Liver (tissue), 9 donors: Measurements from ENCODE around the gene DHRS2. TPM values are rescaled to one million over a fixed set of nuclear protein-coding genes. Genes with fewer than 3 reads are reported as not detected.

Source experiments
- DNase-seq: peaks from one replicate; pipeline ENCODE4 v3.0.0-alpha.2; 2017; ENCODE audit warnings: low spot score
- H3K27ac ChIP-seq, 2 donors: one replicate each; pipeline ENCODE4 v1.7.0; 2013; ENCODE audit warnings: inconsistent platforms in 2 of 2, low read length in 2 of 2, control low read depth in 1 of 2, low read depth in 1 of 2, mild to moderate bottlenecking in 1 of 2
- H3K27me3 ChIP-seq, 4 donors: one replicate each; pipeline versions ENCODE4 v1.6.1 to v1.7.0; 2013; ENCODE audit warnings: low read length in 3 of 4, inconsistent platforms in 1 of 4, mild to moderate bottlenecking in 1 of 4, moderate library complexity in 1 of 4; ENCODE audit not compliant: control insufficient read depth in 4 of 4, insufficient read depth in 4 of 4
- H3K36me3 ChIP-seq, 4 donors: one replicate each; pipeline versions ENCODE4 v1.6.1 to v1.7.0; 2013; ENCODE audit warnings: low read length in 3 of 4, mild to moderate bottlenecking in 3 of 4, low read depth in 1 of 4, moderate library complexity in 1 of 4; ENCODE audit not compliant: control insufficient read depth in 4 of 4, insufficient read depth in 3 of 4
- H3K4me1 ChIP-seq, 4 donors: one replicate each; pipeline versions ENCODE4 v1.6.1 to v1.7.0; 2013; ENCODE audit warnings: low read length in 3 of 4, mild to moderate bottlenecking in 3 of 4, moderate library complexity in 1 of 4; ENCODE audit not compliant: control insufficient read depth in 4 of 4, insufficient read depth in 4 of 4
- H3K4me3 ChIP-seq, 3 donors: one replicate each; pipeline versions ENCODE4 v1.6.1 to v1.7.0; 2013; ENCODE audit warnings: low read length in 3 of 3, control low read depth in 1 of 3, low read depth in 1 of 3, mild to moderate bottlenecking in 1 of 3
- H3K9ac ChIP-seq, 2 donors: one replicate each; pipeline ENCODE4 v1.7.0; 2013; ENCODE audit warnings: low read length in 2 of 2, mild to moderate bottlenecking in 2 of 2, moderate library complexity in 2 of 2, control low read depth in 1 of 2, low read depth in 1 of 2
- H3K9me3 ChIP-seq, 4 donors: one replicate each; pipeline versions ENCODE4 v1.6.1 to v1.7.0; 2013; ENCODE audit warnings: low read length in 3 of 4; ENCODE audit not compliant: control insufficient read depth in 4 of 4
- ATF3 ChIP-seq: IDR thresholded peaks from 2 replicates; pipeline ENCODE4 v1.6.1; 2016; ENCODE audit warnings: antibody characterized with exemption
- CTCF ChIP-seq: fragments of 150-350 bp; IDR thresholded peaks from 2 replicates; pipeline ENCODE4 v1.5.1; 2017; ENCODE audit warnings: improper control_type of control experiment, low read depth, low read length; ENCODE audit not compliant: missing input control
- EGR1 ChIP-seq, 2 donors: IDR thresholded peaks; 2 replicates each; pipeline ENCODE4 v1.6.1; 2016 to 2018; ENCODE audit warnings: antibody characterized with exemption in 2 of 2, low read depth in 2 of 2
- FOXA1 ChIP-seq: IDR thresholded peaks from 2 replicates; pipeline ENCODE4 v1.6.1; 2016; ENCODE audit warnings: antibody characterized with exemption
- HNF4A ChIP-seq, 2 donors: conservative IDR thresholded peaks; 2 replicates each; pipeline ENCODE4 v1.6.1; 2016; ENCODE audit warnings: antibody characterized with exemption in 2 of 2, mild to moderate bottlenecking in 2 of 2
- HNF4G ChIP-seq: IDR thresholded peaks from 2 replicates; pipeline ENCODE4 v1.6.1; 2016; ENCODE audit warnings: antibody characterized with exemption
- JUND ChIP-seq, 2 donors: IDR thresholded peaks; 2 replicates each; pipeline ENCODE4 v1.6.1; 2016; ENCODE audit warnings: antibody characterized with exemption in 2 of 2
- MAX ChIP-seq: IDR thresholded peaks from 2 replicates; pipeline ENCODE4 v1.6.1; 2016; ENCODE audit warnings: antibody characterized with exemption
- NR2F2 ChIP-seq: IDR thresholded peaks from 2 replicates; pipeline ENCODE4 v1.6.1; 2016; ENCODE audit warnings: antibody characterized with exemption
- RAD21 ChIP-seq, 2 donors: IDR thresholded peaks; 2 replicates each; pipeline ENCODE4 v1.6.1; 2016; ENCODE audit warnings: antibody characterized with exemption in 2 of 2, mild to moderate bottlenecking in 2 of 2
- RXRA ChIP-seq, 2 donors: IDR thresholded peaks; 2 replicates each; pipeline ENCODE4 v1.6.1; 2017 to 2018; ENCODE audit warnings: antibody characterized with exemption in 2 of 2, mild to moderate bottlenecking in 1 of 2
- SP1 ChIP-seq: IDR thresholded peaks from 2 replicates; pipeline ENCODE4 v1.6.1; 2018; ENCODE audit warnings: antibody characterized with exemption, mild to moderate bottlenecking
- TAF1 ChIP-seq: conservative IDR thresholded peaks from 2 replicates; pipeline ENCODE4 v1.6.1; 2016; ENCODE audit warnings: antibody characterized with exemption, mild to moderate bottlenecking
- YY1 ChIP-seq: IDR thresholded peaks from 2 replicates; pipeline ENCODE4 v1.6.1; 2016; ENCODE audit warnings: antibody characterized with exemption, mild to moderate bottlenecking
- WGBS: extraction: QIAGEN DNeasy Blood & Tissue Kit; methylation state at CpG from one replicate; pipeline ENCODE4 v1.1.7; 2013; 5-methylcytosine and 5-hydroxymethylcytosine counted together
- polyA plus RNA-seq, 2 donors: library from polyadenylated mRNA; stranded (reverse) in 1 of 2; unstranded in 1 of 2; fragments of 200-250 nt in 1 of 2; fragments of >200 nt in 1 of 2; fragmentation: Nextera tagmentation in 1 of 2; extraction: Ambion mirVana in 1 of 2; gene quantifications; one replicate each; pipeline versions ENCODE4 v1.2.1 to v1.2.3, GENCODE V29; 2013 to 2015
- total RNA-seq, 2 donors: library from RNA; depleted of rRNA; stranded (reverse); fragments of >200 nt; gene quantifications; one replicate each; pipeline ENCODE4 v1.2.3, GENCODE V29; 2014
- donor health status: healthy.
- donor health status: healthy.
- donor health status: healthy.
- donor health status: healthy.
- donor health status: healthy.

The DHRS2 gene
- total and polyA plus RNA-seq, 4 donors = 0.33 to 1.0 (median 0.62) TPM

GRCh38 chr14:23639048-23639890 lies 3.1 kb downstream of the DHRS2 start:
- no peak for DNase-seq
- H3K36me3 ChIP-seq = no peaks in the 10 kb centered on the region
- no peaks in the 10 kb centered on the region for H3K27me3 ChIP-seq
- no peak overlapping the region for H3K27ac ChIP-seq
- no peak overlapping the region for H3K4me3 ChIP-seq
- H3K9me3 ChIP-seq = no peaks in the 10 kb centered on the region
- no peak for TF ChIP-seq JUND (IDR thresholded peaks at IDR 0.05)
- no peak for TF ChIP-seq MAX
- no peak for TF ChIP-seq TAF1
- TF ChIP-seq HNF4G = no peak
- TF ChIP-seq RAD21 (IDR thresholded peaks at IDR 0.05) = no peak
- no peak for TF ChIP-seq HNF4A (conservative IDR thresholded peaks at IDR 0.05)
- no peak for TF ChIP-seq EGR1 (IDR thresholded peaks at IDR 0.05; ENCODE audit: low read depth in 2 of 2)
- no peak for TF ChIP-seq NR2F2
- TF ChIP-seq FOXA1 = no peak
- TF ChIP-seq ATF3 = no peak
- no peak overlapping the region for H3K9ac ChIP-seq
- 94% methylated on average over 21 of the region's 21 CpGs for WGBS
- no peaks in the 10 kb centered on the region for H3K4me1 ChIP-seq

GRCh38 chr14:23639891-23640523 lies 3.8 kb downstream of the DHRS2 start:
- H3K4me1 ChIP-seq = no peaks in the 10 kb centered on the region
- H3K36me3 ChIP-seq = no peaks in the 10 kb centered on the region
- TF ChIP-seq EGR1 (IDR thresholded peaks at IDR 0.05; ENCODE audit: low read depth in 2 of 2) (no peak), NR2F2 (no peak), MAX (no peak), HNF4A (conservative IDR thresholded peaks at IDR 0.05) (no peak), CTCF (no peak), YY1 (no peak), HNF4G (no peak), FOXA1 (no peak), RAD21 (IDR thresholded peaks at IDR 0.05) (no peak), SP1 (no peak), RXRA (IDR thresholded peaks at IDR 0.05) (no peak)
- no peak for DNase-seq
- WGBS = 89% methylated on average over 8 of the region's 8 CpGs
- H3K9ac ChIP-seq = no peak overlapping the region
- H3K27ac ChIP-seq = no peak overlapping the region
- H3K9me3 ChIP-seq = no peaks in the 10 kb centered on the region
- H3K4me3 ChIP-seq = no peak overlapping the region
- H3K27me3 ChIP-seq = no peaks in the 10 kb centered on the region
